ENCODE data around the gene CMTM5. TPM values are rescaled to one million over a fixed set of nuclear protein-coding genes. Genes with fewer than 3 reads are reported as not detected.
"Not testable (repeated sequence)": the region's sequence is repeated elsewhere in the genome, so short reads cannot be mapped to it uniquely, and the experiment has no call there.

Gene CMTM5
- total RNA-seq, 3 donors from 2014 or later, result 0.58 to 3.5 (median 0.58) TPM

GRCh38 chr14:23399591-23399990 is 22.7 kb downstream of the CMTM5 start:
- DNase-seq (no peak), ATAC-seq (no peak)
- no peak for TF ChIP-seq CTCF (IDR thresholded peaks at IDR 0.05)
- Histone ChIP-seq H3K4me1 (ENCODE audit: low read depth) (no peaks in the 10 kb centered on the region), H3K4me3 (no peak overlapping the region), H3K36me3 (ENCODE audit: low read depth) (no peaks in the 10 kb centered on the region), H3K9me3 (no peaks in the 10 kb centered on the region)
- intact Hi-C loops (cut with DNase I, micrococcal nuclease), result no loop called here

DNA sequence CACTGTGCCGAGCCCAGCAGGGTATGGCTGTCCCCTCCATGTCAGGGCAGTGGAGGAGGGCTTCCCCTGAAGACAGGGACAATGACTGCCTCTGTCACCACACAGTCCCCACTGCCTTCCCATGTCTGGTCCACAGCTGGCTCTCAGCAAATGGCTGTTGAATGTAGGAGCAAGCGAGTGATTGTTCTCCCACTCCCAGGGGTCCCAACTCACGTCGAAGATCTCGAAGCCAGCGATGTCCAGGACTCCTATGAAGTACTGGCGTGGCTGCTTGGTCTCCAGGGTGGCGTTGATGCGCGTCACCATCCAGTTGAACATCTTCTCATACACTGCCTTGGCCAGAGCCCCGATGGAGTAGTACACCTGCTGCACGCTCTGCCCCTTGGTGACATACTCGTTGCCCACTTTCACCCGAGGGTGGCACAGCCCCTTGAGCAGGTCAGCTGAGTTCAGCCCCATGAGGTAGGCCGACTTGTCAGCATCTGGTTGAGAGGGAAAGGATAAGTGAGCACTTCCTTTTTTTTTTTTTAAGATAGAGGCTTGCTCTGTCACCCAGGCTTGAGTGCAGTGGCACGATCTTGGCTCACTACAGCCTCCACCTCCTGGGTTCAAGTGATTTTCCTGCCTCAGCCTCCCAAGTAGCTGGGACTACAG is 23.8 kb downstream of the CMTM5 start:
- H3K4me1 ChIP-seq (ENCODE audit: low read depth); DNase-seq; H3K36me3 ChIP-seq (ENCODE audit: low read depth); H3K4me3 ChIP-seq; H3K9me3 ChIP-seq; ATAC-seq; intact Hi-C loops (cut with DNase I, micrococcal nuclease): not testable (repeated sequence)

GRCh38 chr14:23401291-23401690 is 24.4 kb downstream of the CMTM5 start:
- ATAC-seq (no peak), DNase-seq (no peak)
- Histone ChIP-seq H3K4me1 (ENCODE audit: low read depth) (no peaks in the 10 kb centered on the region), H3K4me3 (no peak overlapping the region), H3K9me3 (no peaks in the 10 kb centered on the region), H3K36me3 (ENCODE audit: low read depth) (no peaks in the 10 kb centered on the region)
- intact Hi-C loops (cut with DNase I, micrococcal nuclease), result no loop called here
- TF ChIP-seq CTCF (IDR thresholded peaks at IDR 0.05), result no peak

DNA sequence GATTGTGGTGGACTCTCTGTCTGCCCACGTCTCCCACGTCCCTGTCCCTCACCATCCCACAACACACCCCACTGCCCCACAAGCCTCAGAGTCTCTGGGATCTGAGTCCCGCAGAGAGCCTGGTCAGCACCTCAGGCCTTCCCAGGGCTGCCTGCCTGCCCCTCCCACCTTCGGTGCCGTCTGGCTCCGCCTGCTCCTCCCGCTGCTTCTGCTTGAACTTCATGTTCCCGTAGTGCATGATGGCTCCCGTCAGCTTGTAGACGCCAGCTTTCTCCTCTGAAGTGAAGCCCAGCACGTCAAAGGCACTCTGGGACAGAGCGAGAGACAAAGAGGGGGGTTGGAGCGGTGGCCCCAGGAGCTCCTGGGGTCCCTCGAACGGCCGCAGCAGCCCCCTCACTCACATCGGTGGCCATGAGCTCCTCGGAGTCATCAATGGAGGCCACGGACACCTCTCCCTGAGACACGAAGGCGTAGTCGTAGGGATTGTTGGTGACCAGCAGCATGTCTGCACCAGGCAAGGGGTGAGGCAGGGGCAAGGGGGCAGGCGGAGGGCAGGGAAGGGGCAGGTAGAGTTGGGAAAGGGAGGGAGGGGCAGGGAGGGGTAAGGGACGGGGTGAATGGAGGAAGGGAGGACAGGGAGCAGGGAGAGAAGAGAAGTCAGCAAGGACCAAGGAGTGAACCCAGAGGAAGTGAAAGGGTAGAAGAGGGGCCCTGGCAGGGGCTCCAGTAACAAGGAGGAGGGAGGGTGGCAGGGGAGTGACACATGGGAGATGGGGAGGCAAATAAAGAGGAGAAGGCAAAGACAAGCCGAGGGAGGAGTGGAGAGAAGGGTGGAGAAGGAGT is 25.7 kb downstream of the CMTM5 start:
- no peaks in the 10 kb centered on the region for H3K4me1 ChIP-seq (ENCODE audit: low read depth)
- ATAC-seq (no peak), DNase-seq (no peak)
- intact Hi-C loops (cut with DNase I, micrococcal nuclease), result no loop called here
- H3K36me3 ChIP-seq (ENCODE audit: low read depth), result no peaks in the 10 kb centered on the region
- H3K4me3 ChIP-seq, result no peak overlapping the region
- TF ChIP-seq CTCF (IDR thresholded peaks at IDR 0.05), result no peak
- no peaks in the 10 kb centered on the region for H3K9me3 ChIP-seq

- no peaks in the 10 kb centered on the region for H3K4me1 ChIP-seq (ENCODE audit: low read depth)
- intact Hi-C loops (cut with DNase I, micrococcal nuclease), result no loop called here
- TF ChIP-seq CTCF (IDR thresholded peaks at IDR 0.05), result no peak
- ATAC-seq (no peak), DNase-seq (no peak)
- H3K4me3 ChIP-seq, result no peak overlapping the region
- H3K9me3 ChIP-seq, result no peaks in the 10 kb centered on the region
- no peaks in the 10 kb centered on the region for H3K36me3 ChIP-seq (ENCODE audit: low read depth)
Measured at GRCh38 chr14:23403139-23403438, 26.2 kb downstream of the CMTM5 start.

DNA sequence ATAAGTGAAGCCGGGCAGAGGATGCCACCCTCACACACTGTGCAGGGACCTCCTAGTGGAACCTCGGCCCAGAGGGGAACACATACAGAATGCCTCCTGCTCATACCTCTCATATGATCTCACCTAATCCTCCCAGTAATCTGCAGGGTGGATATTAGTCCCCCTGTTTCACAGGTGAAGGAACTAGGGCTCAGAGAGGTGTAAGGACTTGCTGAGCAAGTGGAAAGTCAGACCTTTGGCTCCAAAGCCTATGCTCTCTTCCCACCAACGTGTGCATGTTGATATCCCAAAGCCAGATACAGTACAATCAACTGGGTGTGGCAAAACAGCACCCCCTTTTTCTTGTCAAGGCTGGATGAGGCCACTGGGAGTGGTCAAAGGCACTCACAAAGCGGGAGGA is 27.1 kb downstream of the CMTM5 start:
- Histone ChIP-seq H3K4me3 (no peak overlapping the region), H3K9me3 (no peaks in the 10 kb centered on the region), H3K4me1 (ENCODE audit: low read depth) (no peaks in the 10 kb centered on the region), H3K36me3 (ENCODE audit: low read depth) (no peaks in the 10 kb centered on the region)
- DNase-seq (no peak), ATAC-seq (no peak)
- intact Hi-C loops (cut with DNase I, micrococcal nuclease), result no loop called here
- no peak for TF ChIP-seq CTCF (IDR thresholded peaks at IDR 0.05)

Data from mucosa of descending colon (tissue), 3 donors.